Kidney (tissue), 14 donors: ENCODE measurements around the gene WFDC12. TPM values are rescaled to one million over a fixed set of nuclear protein-coding genes. Genes with fewer than 3 reads are reported as not detected.

Experiments
- DNase-seq, 5 donors: peaks; one replicate each; pipeline ENCODE4 v3.0.0-alpha.2; 2013 to 2020
- FAIRE-seq: peaks from 2 replicates; lab custom pipeline; 2012; peaks lifted over from hg19 to GRCh38; lab: Jason Lieb, UNC
- H3K27ac ChIP-seq, 2 donors: one replicate each; pipeline ENCODE4 v1.7.0; 2013; ENCODE audit warnings: low read depth in 2 of 2, low read length in 2 of 2, inconsistent platforms in 1 of 2
- H3K27me3 ChIP-seq: one replicate; pipeline ENCODE4 v1.7.1; 2013; ENCODE audit warnings: low read length, inconsistent platforms; ENCODE audit not compliant: control insufficient read depth, insufficient read depth
- H3K36me3 ChIP-seq, 3 donors: one replicate each; pipeline versions ENCODE4 v1.7.0 to v1.7.1; 2013; ENCODE audit warnings: low read length in 3 of 3, control low read depth in 1 of 3, inconsistent platforms in 1 of 3; ENCODE audit not compliant: insufficient read depth in 3 of 3, control insufficient read depth in 2 of 3
- H3K4me1 ChIP-seq, 3 donors: one replicate each; pipeline versions ENCODE4 v1.7.0 to v1.7.1; 2013; ENCODE audit warnings: low read length in 3 of 3, inconsistent platforms in 1 of 3, low read depth in 1 of 3; ENCODE audit not compliant: control insufficient read depth in 2 of 3, insufficient read depth in 2 of 3
- H3K4me3 ChIP-seq, 3 donors: one replicate each; pipeline versions ENCODE4 v1.7.0 to v1.8.1; 2013; ENCODE audit warnings: low read length in 3 of 3, control low read depth in 1 of 3, inconsistent platforms in 1 of 3
- H3K9ac ChIP-seq, 3 donors: one replicate each; pipeline versions ENCODE4 v1.7.0 to v1.7.1; 2013; ENCODE audit warnings: low read length in 3 of 3, control low read depth in 1 of 3, inconsistent platforms in 1 of 3
- H3K9me3 ChIP-seq, 3 donors: one replicate each; pipeline versions ENCODE4 v1.7.0 to v1.7.1; 2013; ENCODE audit warnings: low read length in 3 of 3, control low read depth in 1 of 3, inconsistent platforms in 1 of 3; ENCODE audit not compliant: control insufficient read depth in 2 of 3, insufficient read depth in 1 of 3
- intact Hi-C: fragments of 100-400 bp; cut with DNase I; formaldehyde crosslinking; loops from one replicate; pipeline ENCODE4 v1.11.1; 2022
- polyA plus RNA-seq: library from polyadenylated mRNA; stranded (reverse); fragments of 350-450 nt; fragmentation: Illumina TruSeq; extraction: RNeasy Lipid Tissue Mini Kit (QIAGEN cat#74804); gene quantifications from one replicate; pipeline ENCODE4 v1.2.3, GENCODE V29; 2014; ENCODE audit warnings: low read depth, low replicate concordance; ENCODE audit not compliant: insufficient read depth
- total RNA-seq: library from RNA; stranded (reverse); fragmentation: NEBNext Ultra II Directional; extraction: Animal tissue kit (Norgen Biotek cat#: 25700); gene quantifications from one replicate; pipeline ENCODE4 v1.2.1, GENCODE V29; 2021
- TF ChIP-seq, protein P1 (sequence below): IDR thresholded peaks from 3 replicates; pipeline ENCODE4 v1.5.1; 2012; ENCODE audit warnings: mild to moderate bottlenecking, moderate library complexity, borderline replicate concordance; ENCODE audit not compliant: insufficient read depth; ENCODE audit errors: extremely low read depth
- donor health status: control.
- donor health status: control.
- donor health status: control.
- donor health status: control.
- donor health status: control.
- donor health status: DM: yes; HTN: yes; CAD: no.
- donor health status: Normal renal cell carcinoma (clear cell type).

WFDC12 gene
- total and polyA plus RNA-seq, 2 donors from 2014 or later = 1.4 TPM; not detected in 1

GRCh38 chr20:45119556-45120266, 4.6 kb downstream of the WFDC12 start:
- DNase-seq = no peak
- Histone ChIP-seq H3K4me3 (no peak overlapping the region), H3K36me3 (no peaks in the 10 kb centered on the region), H3K27me3 (no peaks in the 10 kb centered on the region), H3K27ac (no peak overlapping the region), H3K9me3 (no peaks in the 10 kb centered on the region), H3K9ac (no peak overlapping the region), H3K4me1 (no peaks in the 10 kb centered on the region)
- no peak for FAIRE-seq
- TF ChIP-seq, protein P1, sequence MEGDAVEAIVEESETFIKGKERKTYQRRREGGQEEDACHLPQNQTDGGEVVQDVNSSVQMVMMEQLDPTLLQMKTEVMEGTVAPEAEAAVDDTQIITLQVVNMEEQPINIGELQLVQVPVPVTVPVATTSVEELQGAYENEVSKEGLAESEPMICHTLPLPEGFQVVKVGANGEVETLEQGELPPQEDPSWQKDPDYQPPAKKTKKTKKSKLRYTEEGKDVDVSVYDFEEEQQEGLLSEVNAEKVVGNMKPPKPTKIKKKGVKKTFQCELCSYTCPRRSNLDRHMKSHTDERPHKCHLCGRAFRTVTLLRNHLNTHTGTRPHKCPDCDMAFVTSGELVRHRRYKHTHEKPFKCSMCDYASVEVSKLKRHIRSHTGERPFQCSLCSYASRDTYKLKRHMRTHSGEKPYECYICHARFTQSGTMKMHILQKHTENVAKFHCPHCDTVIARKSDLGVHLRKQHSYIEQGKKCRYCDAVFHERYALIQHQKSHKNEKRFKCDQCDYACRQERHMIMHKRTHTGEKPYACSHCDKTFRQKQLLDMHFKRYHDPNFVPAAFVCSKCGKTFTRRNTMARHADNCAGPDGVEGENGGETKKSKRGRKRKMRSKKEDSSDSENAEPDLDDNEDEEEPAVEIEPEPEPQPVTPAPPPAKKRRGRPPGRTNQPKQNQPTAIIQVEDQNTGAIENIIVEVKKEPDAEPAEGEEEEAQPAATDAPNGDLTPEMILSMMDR = no peak
- intact Hi-C loops = no loop called here

DNA sequence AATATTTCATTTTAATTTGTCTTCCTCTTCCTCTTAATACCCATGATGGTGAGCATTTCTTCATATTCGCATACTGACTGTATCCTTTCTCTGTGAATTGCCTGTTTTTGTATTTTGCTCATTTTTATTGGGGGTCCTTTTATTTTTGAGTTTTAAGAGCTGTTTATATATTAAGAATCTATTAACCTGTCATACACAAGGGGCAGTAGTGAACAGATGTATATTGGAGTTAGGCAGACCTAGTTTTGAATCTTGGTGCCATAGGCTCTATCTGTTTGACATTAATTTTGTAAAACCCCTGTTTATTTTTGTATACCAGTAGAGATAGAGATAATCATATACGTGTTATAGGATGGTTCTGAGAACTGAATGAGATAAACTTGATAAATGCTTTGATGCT, 6.2 kb downstream of the WFDC12 start:
- intact Hi-C loops = no loop called here
- H3K9ac ChIP-seq = no peak overlapping the region
- FAIRE-seq (no peak), DNase-seq (no peak)
- no peaks in the 10 kb centered on the region for H3K9me3 ChIP-seq
- TF ChIP-seq, protein P1 = no peak
- H3K27me3 ChIP-seq = no peaks in the 10 kb centered on the region
- H3K36me3 ChIP-seq = no peaks in the 10 kb centered on the region
- H3K4me1 ChIP-seq = no peaks in the 10 kb centered on the region
- H3K4me3 ChIP-seq = no peak overlapping the region
- H3K27ac ChIP-seq = no peak overlapping the region

DNA sequence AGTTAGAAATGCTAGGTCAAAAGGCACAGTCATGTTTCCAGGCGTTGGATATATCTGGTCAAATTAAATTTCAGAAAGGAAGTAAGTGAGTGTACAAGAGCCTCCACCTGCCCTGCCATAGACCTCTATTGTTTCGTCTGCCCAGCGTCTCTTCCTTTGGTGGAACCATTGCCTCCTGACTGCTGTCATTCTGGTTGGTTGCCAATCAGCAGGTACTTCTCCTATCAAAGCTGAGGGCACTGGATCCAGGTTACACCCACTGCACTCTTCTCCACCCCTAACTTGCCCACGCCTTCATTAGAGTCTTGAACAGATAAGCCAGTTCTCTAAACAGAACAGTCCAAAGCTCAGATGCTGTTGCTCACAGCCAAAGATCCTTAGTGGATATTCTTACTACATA, 6.7 kb downstream of the WFDC12 start:
- DNase-seq = no peak
- Histone ChIP-seq H3K4me3 (no peak overlapping the region), H3K27ac (no peak overlapping the region), H3K9me3 (no peaks in the 10 kb centered on the region), H3K27me3 (no peaks in the 10 kb centered on the region), H3K36me3 (no peaks in the 10 kb centered on the region), H3K4me1 (no peaks in the 10 kb centered on the region), H3K9ac (no peak overlapping the region)
- intact Hi-C loops = no loop called here
- FAIRE-seq = no peak
- TF ChIP-seq, protein P1 = no peak
